ENCODE data around the gene IPO4.

- TF ChIP-seq CTCF (IDR thresholded peaks at IDR 0.05), result no peak
- no peak for TF ChIP-seq POLR2A (IDR thresholded peaks at IDR 0.05)
- TF ChIP-seq EP300 (IDR thresholded peaks at IDR 0.05), result no peak
Measured at GRCh38 chr14:24150993-24151392, 37.6 kb downstream of the IPO4 start.

Measured in suprapubic skin (tissue), 3 donors.